Neural progenitor cell (in vitro differentiated cells): ENCODE results near the gene TGFB1I1. TPM values are rescaled to one million over a fixed set of nuclear protein-coding genes. Genes with fewer than 3 reads are reported as not detected.

Experiments used
- DNase-seq: peaks from one replicate; pipeline ENCODE4 v3.0.0-alpha.2; 2016; ENCODE audit warnings: low spot score
- H2AFZ ChIP-seq: fragments of 200-600 bp; sonication (generic); replicated peaks from 2 replicates; pipeline ENCODE4 v1.6.1; 2016; ENCODE audit warnings: antibody characterized with exemption
- H3F3A ChIP-seq: fragments of 200-600 bp; sonication (generic); 2 replicates; pipeline ENCODE4 v1.6.1; 2016; ENCODE audit warnings: antibody characterized with exemption, low read depth
- H3K27ac ChIP-seq: fragments of 200-600 bp; sonication (generic); 2 replicates; pipeline ENCODE4 v1.5.1; 2016; ENCODE audit warnings: mild to moderate bottlenecking
- H3K27me3 ChIP-seq: fragments of 200-600 bp; sonication (generic); 2 replicates; pipeline ENCODE4 v1.6.1; 2016; ENCODE audit warnings: mild to moderate bottlenecking, moderate library complexity
- H3K36me3 ChIP-seq: fragments of 200-600 bp; sonication (generic); 2 replicates; pipeline ENCODE4 v1.5.1; 2016
- H3K4me1 ChIP-seq: fragments of 200-600 bp; sonication (generic); 2 replicates; pipeline ENCODE4 v1.6.1; 2016; ENCODE audit warnings: mixed run types
- H3K4me2 ChIP-seq: fragments of 200-600 bp; sonication (generic); 2 replicates; pipeline ENCODE4 v1.6.1; 2016
- H3K4me3 ChIP-seq: fragments of 200-600 bp; sonication (generic); 2 replicates; pipeline ENCODE4 v1.5.1; 2016
- H3K79me2 ChIP-seq: fragments of 200-600 bp; sonication (generic); 2 replicates; pipeline ENCODE4 v1.6.1; 2016; ENCODE audit warnings: low read depth
- H3K9ac ChIP-seq: fragments of 200-600 bp; sonication (generic); 2 replicates; pipeline ENCODE4 v1.6.1; 2016
- H3K9me3 ChIP-seq: fragments of 200-600 bp; sonication (generic); 2 replicates; pipeline ENCODE4 v1.5.1; 2016; ENCODE audit warnings: low read depth
- H4K20me1 ChIP-seq: fragments of 200-600 bp; sonication (generic); 2 replicates; pipeline ENCODE4 v1.6.1; 2016; ENCODE audit warnings: low read depth
- H3K27ac Mint-ChIP-seq: 3 replicates; pipeline ENCODE4 v1.8.0; 2021; ENCODE audit warnings: mixed read lengths
- H3K27me3 Mint-ChIP-seq: 2 replicates; pipeline ENCODE4 v1.8.0; 2022; ENCODE audit warnings: low read depth, mild to moderate bottlenecking, inconsistent platforms, moderate library complexity, mixed read lengths; ENCODE audit not compliant: insufficient read depth
- H3K36me3 Mint-ChIP-seq: 3 replicates; pipeline ENCODE4 v1.8.0; 2021; ENCODE audit warnings: mixed read lengths
- H3K4me1 Mint-ChIP-seq: 3 replicates; pipeline ENCODE4 v1.8.0; 2021; ENCODE audit warnings: mixed read lengths
- H3K4me3 Mint-ChIP-seq: 3 replicates; pipeline ENCODE4 v1.8.0; 2021; ENCODE audit warnings: mild to moderate bottlenecking, moderate library complexity, mixed read lengths
- H3K9me3 Mint-ChIP-seq: 3 replicates; pipeline ENCODE4 v1.8.0; 2020; ENCODE audit warnings: mixed read lengths
- CTCF ChIP-seq: fragments of 200-600 bp; sonication (generic); IDR thresholded peaks from 2 replicates; pipeline ENCODE4 v1.5.1; 2017; ENCODE audit warnings: antibody characterized with exemption, mild to moderate bottlenecking
- EZH2 ChIP-seq: fragments of 200-600 bp; sonication (generic); IDR thresholded peaks from 2 replicates; pipeline ENCODE4 v1.6.1; 2017; ENCODE audit warnings: antibody characterized with exemption, mild to moderate bottlenecking, moderate library complexity
- EZH2phosphoT487 ChIP-seq: fragments of 200-600 bp; sonication (generic); IDR thresholded peaks from 2 replicates; pipeline ENCODE4 v1.6.1; 2017; ENCODE audit warnings: antibody characterized with exemption
- total RNA-seq: library from RNA; depleted of rRNA; stranded (reverse); fragments of >200 nt; gene quantifications from 2 replicates; pipeline ENCODE4 v1.2.3, GENCODE V29; 2015; ENCODE audit warnings: low replicate concordance

Gene TGFB1I1
- total RNA-seq, 1 donor from 2014 or later, result not detected

- no peaks in the 10 kb centered on the region for H3K79me2 ChIP-seq
- no peak for DNase-seq
- no peak overlapping the region for H3K4me2 ChIP-seq
- Mint-ChIP-seq H3K4me3 (no peak overlapping the region), H3K4me1 (peaks cover 11% of the 10 kb centered on the region), H3K36me3 (no peaks in the 10 kb centered on the region), H3K9me3 (no peaks in the 10 kb centered on the region), H3K27ac (no peak overlapping the region), H3K27me3 (peaks cover 7% of the 10 kb centered on the region)
- H3K9me3 ChIP-seq, result no peaks in the 10 kb centered on the region
- H4K20me1 ChIP-seq, result no peaks in the 10 kb centered on the region
- H3K27me3 ChIP-seq, result no peaks in the 10 kb centered on the region
- H3K27ac ChIP-seq, result no peak overlapping the region
- no peak overlapping the region for H3K9ac ChIP-seq
- no peak overlapping the region for H3K4me3 ChIP-seq
- peaks cover 7% of the 10 kb centered on the region for H3K4me1 ChIP-seq
- H3K36me3 ChIP-seq, result no peaks in the 10 kb centered on the region
- no peak for TF ChIP-seq CTCF
- no peak for TF ChIP-seq EZH2phosphoT487
- TF ChIP-seq EZH2, result no peak
- H2AFZ ChIP-seq, result no peak overlapping the region
- no peaks in the 10 kb centered on the region for H3F3A ChIP-seq
Observed at GRCh38 chr16:31513126-31513525, 41.2 kb downstream of the TGFB1I1 start.

- Mint-ChIP-seq H3K9me3 (no peaks in the 10 kb centered on the region), H3K27me3 (peaks cover 7% of the 10 kb centered on the region), H3K36me3 (no peaks in the 10 kb centered on the region), H3K27ac (no peak overlapping the region), H3K4me3 (no peak overlapping the region), H3K4me1 (peaks cover 7% of the 10 kb centered on the region)
- H3F3A ChIP-seq, result no peaks in the 10 kb centered on the region
- H2AFZ ChIP-seq, result no peak overlapping the region
- H3K4me1 ChIP-seq, result peaks cover 7% of the 10 kb centered on the region
- no peaks in the 10 kb centered on the region for H3K36me3 ChIP-seq
- no peak overlapping the region for H3K9ac ChIP-seq
- no peak overlapping the region for H3K4me3 ChIP-seq
- H3K79me2 ChIP-seq, result no peaks in the 10 kb centered on the region
- no peak overlapping the region for H3K4me2 ChIP-seq
- TF ChIP-seq CTCF (no peak), EZH2 (no peak), EZH2phosphoT487 (no peak)
- H3K9me3 ChIP-seq, result no peaks in the 10 kb centered on the region
- H4K20me1 ChIP-seq, result no peaks in the 10 kb centered on the region
- no peak for DNase-seq
- H3K27ac ChIP-seq, result no peak overlapping the region
- H3K27me3 ChIP-seq, result no peaks in the 10 kb centered on the region
Observed at GRCh38 chr16:31513884-31514283, 41.9 kb downstream of the TGFB1I1 start.

- Histone ChIP-seq H3K27ac (no peak overlapping the region), H3K4me3 (no peak overlapping the region), H3K36me3 (no peaks in the 10 kb centered on the region), H3K9me3 (no peaks in the 10 kb centered on the region), H3F3A (no peaks in the 10 kb centered on the region), H3K4me2 (no peak overlapping the region), H3K9ac (no peak overlapping the region), H3K4me1 (no peaks in the 10 kb centered on the region), H3K79me2 (no peaks in the 10 kb centered on the region), H2AFZ (no peak overlapping the region), H3K27me3 (no peaks in the 10 kb centered on the region), H4K20me1 (no peaks in the 10 kb centered on the region)
- Mint-ChIP-seq H3K27me3 (peaks cover 5% of the 10 kb centered on the region), H3K9me3 (no peaks in the 10 kb centered on the region), H3K4me1 (no peaks in the 10 kb centered on the region), H3K36me3 (no peaks in the 10 kb centered on the region), H3K27ac (no peak overlapping the region), H3K4me3 (no peak overlapping the region)
- TF ChIP-seq CTCF (no peak), EZH2 (no peak), EZH2phosphoT487 (no peak)
- no peak for DNase-seq
Observed at GRCh38 chr16:31517800-31518402, 45.9 kb downstream of the TGFB1I1 start.
